Measurements from ENCODE around the gene POMZP3. TPM values are rescaled to one million over a fixed set of nuclear protein-coding genes. Genes with fewer than 3 reads are reported as not detected.
A peak's percentile ranks its signal among the peaks of the same experiment; 100 is the strongest.
"Not testable (repeated sequence)": the region's sequence is repeated elsewhere in the genome, so short reads cannot be mapped to it uniquely, and the experiment has no call there.

The POMZP3 gene
- total RNA-seq: 1 to 10 TPM; 5.7 to 7.7 TPM
- long read RNA-seq: 0 reads

GRCh38 chr7:76626989-76627642, at the start of gene POMZP3:
Gene POMZP3, minus strand, starts transcription at chr7:76627279. Its CDS starts 1,215 bp downstream, at chr7:76626064.
- ATAC-seq (peak; percentile 97 to 98), DNase-seq (peak; percentile 29)
- intact Hi-C loops (cut with DNase I): not testable (repeated sequence)

DNA sequence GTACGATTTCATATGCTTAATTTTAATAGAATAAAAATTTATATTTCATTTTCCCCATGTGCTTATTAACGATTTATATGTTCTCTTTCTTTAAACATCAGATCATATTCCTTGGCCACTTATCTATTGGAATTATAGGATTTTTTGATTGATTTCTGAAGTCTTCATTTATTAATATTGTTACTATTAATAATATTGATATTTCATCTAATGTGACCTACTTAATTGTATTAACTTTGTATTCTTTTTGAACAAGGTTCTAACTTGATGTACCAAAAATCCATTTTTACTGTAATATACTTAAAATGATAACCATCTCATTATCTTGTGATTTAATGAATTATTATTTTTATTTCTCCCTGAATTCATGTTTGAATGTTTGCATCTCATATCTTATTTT, 48.7 kb upstream of the POMZP3 start:
- intact Hi-C loops (cut with DNase I); DNase-seq; ATAC-seq: not testable (repeated sequence)

GRCh38 chr7:76673346-76673745, 46.3 kb upstream of the POMZP3 start:
- ATAC-seq; intact Hi-C loops (cut with DNase I); DNase-seq: not testable (repeated sequence)

GRCh38 chr7:76659212-76659611, 32.1 kb upstream of the POMZP3 start:
- ATAC-seq; intact Hi-C loops (cut with DNase I); DNase-seq: not testable (repeated sequence)

- ATAC-seq; intact Hi-C loops (cut with DNase I); DNase-seq: not testable (repeated sequence)
Measured at GRCh38 chr7:76656425-76656824, 29.3 kb upstream of the POMZP3 start.

DNA sequence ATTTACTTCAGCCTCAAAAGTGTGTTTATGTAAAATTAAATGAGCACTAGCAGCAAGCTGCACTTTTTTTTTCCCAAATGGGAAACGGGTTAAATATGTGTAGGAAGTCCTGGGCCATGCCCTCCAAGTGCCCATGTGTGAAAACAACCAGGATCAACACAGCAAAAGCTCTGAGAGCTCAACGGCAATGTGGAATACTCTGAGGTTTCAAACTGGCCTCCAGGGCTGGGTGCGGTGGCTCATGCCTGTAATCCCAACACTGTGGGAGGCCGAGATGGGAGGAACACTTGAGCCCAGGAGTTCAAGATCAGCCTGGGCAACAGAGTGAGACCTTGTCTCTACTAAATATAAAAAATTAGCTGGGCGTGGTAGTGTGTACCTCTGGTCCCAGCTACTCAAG, 15.5 kb upstream of the POMZP3 start:
- ATAC-seq; DNase-seq; intact Hi-C loops (cut with DNase I): not testable (repeated sequence)

DNA sequence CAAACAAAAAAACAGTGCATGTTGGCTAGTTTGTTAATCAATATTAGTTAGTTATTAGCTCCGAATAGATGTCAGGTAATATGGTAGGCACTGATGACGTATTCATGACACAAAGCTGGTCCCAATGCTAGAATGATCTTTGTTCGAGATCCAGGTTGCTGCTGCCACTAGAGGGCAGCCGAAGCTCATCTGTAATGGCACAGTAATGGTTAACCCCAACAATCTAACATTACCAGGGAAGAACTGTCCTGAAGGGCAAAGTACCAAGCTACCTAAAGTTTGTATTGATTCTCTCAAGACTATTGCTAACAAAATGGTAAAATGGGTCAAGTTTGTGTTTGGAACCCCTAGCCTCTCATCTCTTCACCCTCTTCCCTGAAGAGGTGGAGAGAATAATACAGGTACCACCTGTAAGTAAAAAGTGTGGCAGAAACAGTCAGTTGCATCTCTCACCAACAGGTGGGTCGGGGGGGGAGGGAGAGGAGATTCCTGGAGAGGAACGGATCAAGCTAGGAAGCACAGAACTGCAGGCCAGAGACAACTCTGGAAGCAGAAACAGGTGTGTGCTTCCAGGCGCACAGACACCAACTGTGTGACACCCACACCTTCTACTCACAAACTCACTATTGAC, 10.1 kb upstream of the POMZP3 start:
- DNase-seq; intact Hi-C loops (cut with DNase I): not testable (repeated sequence)
- peak; percentile 84 to 85 for ATAC-seq

GRCh38 chr7:76626581-76626980, 498 bp downstream of the POMZP3 start:
- peak; percentile 63 to 77 for ATAC-seq
- intact Hi-C loops (cut with DNase I): not testable (repeated sequence)
- peak; percentile 25 for DNase-seq

DNA sequence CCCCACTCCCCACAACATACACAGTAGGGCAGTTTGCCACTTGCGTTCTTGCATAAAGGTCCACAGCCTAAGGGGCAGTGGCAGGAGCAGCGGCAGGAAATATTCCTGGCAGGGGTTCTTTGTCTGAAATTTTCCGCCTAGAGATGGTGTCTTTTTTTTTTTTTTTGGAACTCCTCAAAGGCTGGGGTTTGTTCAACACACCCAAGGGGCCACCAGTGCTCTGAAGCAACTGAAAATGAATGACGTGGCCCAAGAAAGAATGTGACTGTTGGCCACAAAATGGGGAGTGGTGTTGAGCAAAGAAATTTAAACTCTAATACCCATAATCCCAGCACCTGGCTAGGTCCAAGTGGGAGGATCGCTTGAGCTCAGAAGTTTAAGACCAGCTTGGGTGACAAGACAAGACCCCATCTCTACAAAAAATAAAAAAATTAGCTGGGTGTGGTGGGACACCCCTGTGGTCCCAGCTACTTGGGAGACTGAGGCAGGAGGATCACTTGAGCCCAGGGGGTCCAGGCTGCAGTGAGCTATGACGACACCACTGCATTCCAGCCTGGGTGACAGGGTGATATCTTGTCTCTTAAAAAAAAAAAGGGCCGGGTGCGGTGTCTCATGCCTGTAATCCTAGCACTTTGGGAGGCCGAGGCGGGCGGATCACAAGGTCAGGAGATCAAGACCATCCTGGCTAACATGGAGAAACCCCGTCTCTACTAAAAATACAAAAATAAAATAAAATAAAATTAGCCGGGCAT, 7.5 kb downstream of the POMZP3 start:
- intact Hi-C loops (cut with DNase I); DNase-seq: not testable (repeated sequence)
- ATAC-seq: peak; percentile 47 to 75

GRCh38 chr7:76613783-76614182, 13.3 kb downstream of the POMZP3 start:
- intact Hi-C loops (cut with DNase I): not testable (repeated sequence)

DNA sequence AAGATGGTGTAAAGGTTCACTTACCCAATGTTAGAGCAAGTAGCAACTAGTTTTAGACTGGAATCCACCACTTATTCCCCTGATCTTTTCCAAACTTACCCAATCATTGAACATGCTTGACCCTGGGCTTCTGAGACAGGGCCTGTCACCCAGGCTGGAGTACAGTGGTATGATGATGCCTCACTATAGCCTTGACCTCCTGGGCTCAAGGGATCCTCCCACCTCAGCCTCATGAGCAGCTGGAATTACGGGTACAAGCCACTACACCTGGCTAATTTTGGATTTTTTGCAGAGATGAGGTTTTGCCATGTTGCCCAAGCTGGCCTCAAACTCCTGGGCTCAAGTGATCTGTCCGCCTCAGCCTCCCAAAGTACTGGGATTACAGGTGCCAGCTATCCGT, 14.8 kb downstream of the POMZP3 start:
- intact Hi-C loops (cut with DNase I); DNase-seq; ATAC-seq: not testable (repeated sequence)

More at GRCh38 chr7:76613783-76614182, 13.3 kb downstream of the POMZP3 start:
- ATAC-seq: peak; percentile 56 to 63
- not testable (repeated sequence) for DNase-seq

DNA sequence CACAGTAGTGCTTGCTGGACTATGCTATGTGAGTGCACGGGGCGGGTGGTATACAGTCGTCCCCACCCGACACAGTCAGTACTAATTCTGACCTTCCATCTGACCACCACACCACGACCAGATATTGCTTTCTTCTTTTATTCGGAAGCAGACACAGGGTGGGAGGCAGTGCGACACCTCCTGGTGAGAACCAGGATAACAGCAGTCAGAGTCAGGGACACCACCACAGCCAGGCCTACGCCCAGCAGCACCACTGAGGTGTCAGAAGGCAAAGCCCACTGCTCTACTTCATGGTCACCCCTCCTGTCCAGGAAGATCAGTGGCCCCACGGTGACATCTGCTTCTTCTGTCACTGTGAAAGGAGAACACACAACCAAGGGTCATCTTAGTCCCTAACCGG, 17.2 kb downstream of the POMZP3 start:
- ATAC-seq: peak; percentile 10 to 13
- DNase-seq; intact Hi-C loops (cut with DNase I): not testable (repeated sequence)

DNA sequence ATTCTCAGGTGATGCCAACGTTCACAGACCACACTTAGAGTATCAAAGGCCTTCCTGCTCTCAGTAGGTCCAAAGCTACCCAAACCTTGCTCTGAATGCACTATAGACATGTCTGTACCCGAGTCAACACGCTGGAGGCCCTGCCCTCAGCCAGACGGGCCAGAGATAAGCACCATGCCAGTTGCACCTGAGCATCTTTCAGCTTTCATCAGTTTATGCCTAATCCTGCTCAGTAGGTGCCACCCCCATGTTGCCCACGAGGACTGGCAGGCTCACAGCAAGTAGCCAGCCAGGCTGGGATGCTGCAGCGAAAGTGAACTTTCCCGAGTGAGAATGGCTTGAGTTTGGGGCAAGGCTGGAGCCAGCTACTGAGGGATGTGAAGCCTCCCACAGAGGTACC, 18.6 kb downstream of the POMZP3 start:
- DNase-seq; ATAC-seq; intact Hi-C loops (cut with DNase I): not testable (repeated sequence)

- ATAC-seq (peak; percentile 98 to 99), DNase-seq (peak; percentile 84)
- intact Hi-C loops (cut with DNase I): not testable (repeated sequence)
Measured at GRCh38 chr7:76606027-76606426, 21.1 kb downstream of the POMZP3 start.

DNA sequence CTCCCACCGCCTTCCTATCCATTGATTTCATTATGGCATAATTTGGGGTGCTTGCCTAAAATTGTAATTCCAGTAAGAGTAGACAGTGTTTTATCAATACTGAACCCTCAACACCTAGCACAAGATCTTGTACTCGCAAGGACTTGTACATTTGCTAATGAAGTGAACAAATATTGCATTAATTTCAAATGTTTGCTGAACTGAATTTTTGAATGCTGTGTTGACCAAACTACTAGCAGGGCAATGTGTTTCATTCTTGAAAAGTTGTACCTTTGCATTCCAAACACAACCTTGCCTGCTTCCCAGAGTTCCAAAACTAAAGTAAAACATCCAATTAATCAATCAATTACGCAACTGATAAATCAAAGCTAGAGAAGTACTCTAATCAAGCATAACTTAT, 26.4 kb downstream of the POMZP3 start:
- intact Hi-C loops (cut with DNase I); DNase-seq; ATAC-seq: not testable (repeated sequence)

GRCh38 chr7:76600116-76600482, 27.0 kb downstream of the POMZP3 start:
- DNase-seq; intact Hi-C loops (cut with DNase I): not testable (repeated sequence)
- ATAC-seq: peak; percentile 30 to 34

DNA sequence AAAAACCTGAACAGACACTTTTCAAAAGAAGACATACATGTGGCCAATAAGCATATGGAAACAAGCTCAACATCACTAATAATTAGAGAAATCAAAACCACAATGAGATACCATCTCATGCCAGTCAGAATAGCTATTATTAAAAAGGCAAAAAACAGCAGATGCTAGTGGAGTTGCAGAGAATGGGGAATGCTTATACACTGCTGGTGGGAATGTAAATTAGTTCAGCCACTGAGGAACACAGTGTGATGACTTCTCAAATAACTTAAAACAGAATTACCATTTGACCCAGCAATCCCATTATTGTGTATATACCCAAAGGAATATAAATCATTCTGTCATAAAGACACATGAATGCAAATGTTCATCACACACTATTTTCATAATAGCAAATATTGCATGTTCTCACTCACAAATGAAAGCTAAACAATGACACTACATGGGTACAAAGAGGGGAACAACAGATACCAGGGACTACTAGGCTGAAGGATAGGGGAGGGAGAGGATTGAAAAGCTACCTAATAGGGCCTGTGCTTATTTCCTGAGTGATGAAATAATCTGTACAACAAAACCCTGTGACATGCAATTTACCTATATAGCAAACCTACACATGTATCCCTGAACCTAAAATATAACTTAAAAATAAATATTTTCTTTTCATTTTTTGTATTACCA, 28.4 kb downstream of the POMZP3 start:
- intact Hi-C loops (cut with DNase I); ATAC-seq; DNase-seq: not testable (repeated sequence)

DNA sequence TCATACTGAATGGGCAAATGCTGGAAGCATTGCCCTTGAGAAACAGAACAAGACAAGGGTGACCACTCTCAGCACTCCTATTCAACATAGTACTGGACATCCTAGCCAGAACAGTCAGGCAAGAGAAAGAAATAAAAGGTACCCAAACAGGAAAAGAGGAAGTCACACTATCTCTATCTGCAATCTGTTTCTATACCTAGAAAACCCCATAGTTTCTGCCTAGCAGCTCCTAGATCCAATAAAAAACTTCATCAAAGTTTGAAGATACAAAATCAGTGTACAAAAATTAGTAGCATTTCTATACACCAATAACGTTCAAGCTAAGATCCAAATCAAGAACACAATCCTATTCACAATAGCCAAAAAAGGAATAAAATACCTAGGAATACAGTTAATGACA, 29.8 kb downstream of the POMZP3 start:
- DNase-seq; intact Hi-C loops (cut with DNase I); ATAC-seq: not testable (repeated sequence)

GRCh38 chr7:76592694-76593093, 34.4 kb downstream of the POMZP3 start:
- intact Hi-C loops (cut with DNase I); ATAC-seq; DNase-seq: not testable (repeated sequence)
